Keratinocyte (primary cell): ENCODE data around the gene ANKMY1. TPM values are rescaled to one million over a fixed set of nuclear protein-coding genes. Genes with fewer than 3 reads are reported as not detected.

Source experiments
- DNase-seq: peaks from one replicate; pipeline ENCODE4 v3.0.0-alpha.2; 2011; ENCODE audit warnings: low read depth, missing footprints, low spot score
- FAIRE-seq: peaks from 2 replicates; lab custom pipeline; 2011; peaks lifted over from hg19 to GRCh38; lab: Jason Lieb, UNC
- H2AFZ ChIP-seq: 2 replicates; pipeline ENCODE4 v1.6.0; 2012; ENCODE audit warnings: low read length, control low read depth, inconsistent platforms; ENCODE audit not compliant: control insufficient read depth
- H3K27ac ChIP-seq: 2 replicates; pipeline ENCODE4 v1.5.1; 2011; ENCODE audit warnings: low read length; ENCODE audit not compliant: control insufficient read depth, insufficient read depth
- H3K27me3 ChIP-seq: 3 replicates; pipeline ENCODE4 v1.6.0; 2011; ENCODE audit warnings: low read length; ENCODE audit not compliant: control insufficient read depth, insufficient read depth; ENCODE audit errors: extremely low read depth
- H3K36me3 ChIP-seq, 2 experiments: 2 replicates in 1 of 2; 3 replicates in 1 of 2; pipeline ENCODE4 v1.5.1; 2011; ENCODE audit warnings: low read length in 2 of 2, mild to moderate bottlenecking in 1 of 2; ENCODE audit not compliant: control insufficient read depth in 2 of 2, insufficient read depth in 2 of 2; ENCODE audit errors: extremely low read depth in 1 of 2
- H3K4me1 ChIP-seq: 3 replicates; pipeline ENCODE4 v1.5.1; 2011; ENCODE audit warnings: low read length; ENCODE audit not compliant: control insufficient read depth, insufficient read depth; ENCODE audit errors: extremely low read depth
- H3K4me2 ChIP-seq: 3 replicates; pipeline ENCODE4 v1.6.0; 2011; ENCODE audit warnings: low read depth, low read length; ENCODE audit not compliant: control insufficient read depth, insufficient read depth; ENCODE audit errors: extremely low read depth
- H3K4me3 ChIP-seq, 3 experiments: fragments of 200-600 bp in 1 of 3; sonication (generic) in 1 of 3; 2 replicates in 2 of 3; 3 replicates in 1 of 3; pipeline ENCODE4 v1.5.1; 2011 to 2016; ENCODE audit warnings: low read length in 3 of 3, mild to moderate bottlenecking in 3 of 3, control low read depth in 2 of 3, inconsistent platforms in 1 of 3, low read depth in 1 of 3, mixed read lengths in 1 of 3, mixed run types in 1 of 3, moderate library complexity in 1 of 3; ENCODE audit not compliant: control insufficient read depth in 2 of 3, insufficient read depth in 2 of 3; ENCODE audit errors: extremely low read depth in 1 of 3
- H3K79me2 ChIP-seq: 2 replicates; pipeline ENCODE4 v1.6.0; 2012; ENCODE audit warnings: low read length; ENCODE audit not compliant: control insufficient read depth, insufficient read depth
- H3K9ac ChIP-seq: 3 replicates; pipeline ENCODE4 v1.6.0; 2011; ENCODE audit warnings: low read length; ENCODE audit not compliant: control insufficient read depth, insufficient read depth; ENCODE audit errors: extremely low read depth
- H3K9me1 ChIP-seq: 3 replicates; pipeline ENCODE4 v1.6.0; 2011; ENCODE audit warnings: low read length; ENCODE audit not compliant: control insufficient read depth, insufficient read depth; ENCODE audit errors: extremely low read depth
- H3K9me3 ChIP-seq: 2 replicates; pipeline ENCODE4 v1.5.1; 2012; ENCODE audit warnings: low read depth, low read length; ENCODE audit not compliant: control insufficient read depth
- H4K20me1 ChIP-seq: 3 replicates; pipeline ENCODE4 v1.6.0; 2011; ENCODE audit warnings: low read length; ENCODE audit not compliant: control insufficient read depth, insufficient read depth; ENCODE audit errors: extremely low read depth
- EZH2 ChIP-seq: IDR thresholded peaks from one replicate; pipeline ENCODE4 v1.6.1; 2012; ENCODE audit warnings: inconsistent platforms, mild to moderate bottlenecking, low read length, moderate library complexity
- dilution Hi-C: fragments of 300-500 bp; cut with MboI; formaldehyde crosslinking; loops from one replicate; pipeline ENCODE4 v1.7.0; 2020; ENCODE audit warnings: low sequenced_read_pairs; ENCODE audit not compliant: extremely low pct_ligation_motif_present
- polyA plus RNA-seq, 5 experiments: library from polyadenylated mRNA; depleted of rRNA in 3 of 5; stranded (reverse) in 3 of 5; stranded (forward) in 1 of 5; unstranded in 1 of 5; fragments of >200 nt; gene quantifications; 1 replicate in 1 of 5; 2 replicates in 3 of 5; 3 replicates in 1 of 5; pipeline versions ENCODE4 v1.2.1 to v1.2.3, GENCODE V29; 2011 to 2012; ENCODE audit warnings: missing spikeins in 2 of 5, low read depth in 1 of 5, low replicate concordance in 1 of 5
- TF ChIP-seq, protein P1 (sequence below), 3 experiments: IDR thresholded peaks in 1 of 3; conservative IDR thresholded peaks in 1 of 3; optimal IDR thresholded peaks in 1 of 3; 2 replicates in 2 of 3; 3 replicates in 1 of 3; pipeline versions ENCODE3 to v1.5.1; 2011; ENCODE audit warnings: low read length in 3 of 3, mild to moderate bottlenecking in 3 of 3, moderate library complexity in 2 of 3, control low read depth in 1 of 3, inconsistent platforms in 1 of 3; ENCODE audit not compliant: insufficient read depth in 2 of 3; ENCODE audit errors: extremely low read depth in 1 of 3

ANKMY1 gene
- polyA plus RNA-seq, 1 donor (not counting 4 experiments of a cell fraction or from before 2014, with no cell fraction given), result 3.3 TPM

DNA sequence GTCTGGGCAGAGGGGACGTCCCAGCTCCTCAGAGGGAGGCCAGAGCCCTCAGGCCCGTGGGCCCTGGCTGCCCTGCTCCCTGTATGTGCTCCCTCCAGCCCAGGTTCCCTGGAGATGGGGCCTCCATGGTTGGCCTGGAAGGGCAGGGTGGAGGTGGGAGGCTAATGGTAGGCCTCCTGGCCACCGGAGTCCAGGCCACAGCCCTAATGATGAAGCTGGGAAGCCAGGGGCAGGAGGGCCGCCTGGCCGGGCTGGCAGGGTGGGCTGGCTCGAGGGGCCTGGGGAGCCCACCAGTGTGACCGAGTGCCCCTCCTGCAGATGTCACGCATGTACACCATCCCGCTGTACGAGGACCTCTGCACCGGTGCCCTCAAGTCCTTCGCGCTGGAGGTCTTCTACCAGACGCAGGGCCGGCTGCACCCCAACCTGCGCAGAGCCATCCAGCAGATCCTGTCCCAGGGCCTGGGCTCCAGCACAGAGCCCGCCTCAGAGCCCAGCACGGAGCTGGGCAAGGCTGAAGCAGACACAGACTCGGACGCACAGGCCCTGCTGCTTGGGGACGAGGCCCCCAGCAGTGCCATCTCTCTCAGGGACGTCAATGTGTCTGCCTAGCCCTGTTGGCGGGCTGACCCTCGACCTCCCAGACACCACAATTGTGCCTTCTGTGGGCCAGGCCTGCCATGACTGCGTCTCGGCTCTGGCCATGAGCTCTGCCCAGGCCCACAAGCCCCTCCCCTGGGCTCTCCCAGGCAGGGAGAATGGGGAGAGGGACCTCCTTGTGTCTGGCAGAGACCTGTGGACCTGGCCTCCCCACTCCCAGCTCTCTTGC, 19.7 kb upstream of the ANKMY1 start:
- dilution Hi-C loops, result no loop called here
- Histone ChIP-seq H3K9ac (no peak overlapping the region), H2AFZ (no peak overlapping the region), H3K9me3 (no peaks in the 10 kb centered on the region), H3K36me3 (peaks cover 4 to 11% of the 10 kb centered on the region in 2 experiments), H3K27me3 (no peaks in the 10 kb centered on the region), H4K20me1 (peaks cover 17% of the 10 kb centered on the region), H3K9me1 (peaks cover 5% of the 10 kb centered on the region), H3K27ac (no peak overlapping the region), H3K79me2 (peaks cover 4% of the 10 kb centered on the region), H3K4me3 (no peak overlapping the region), H3K4me1 (peaks cover 31% of the 10 kb centered on the region), H3K4me2 (no peak overlapping the region)
- DNase-seq (no peak), FAIRE-seq (no peak)
- no peak for TF ChIP-seq EZH2
- TF ChIP-seq, protein P1, sequence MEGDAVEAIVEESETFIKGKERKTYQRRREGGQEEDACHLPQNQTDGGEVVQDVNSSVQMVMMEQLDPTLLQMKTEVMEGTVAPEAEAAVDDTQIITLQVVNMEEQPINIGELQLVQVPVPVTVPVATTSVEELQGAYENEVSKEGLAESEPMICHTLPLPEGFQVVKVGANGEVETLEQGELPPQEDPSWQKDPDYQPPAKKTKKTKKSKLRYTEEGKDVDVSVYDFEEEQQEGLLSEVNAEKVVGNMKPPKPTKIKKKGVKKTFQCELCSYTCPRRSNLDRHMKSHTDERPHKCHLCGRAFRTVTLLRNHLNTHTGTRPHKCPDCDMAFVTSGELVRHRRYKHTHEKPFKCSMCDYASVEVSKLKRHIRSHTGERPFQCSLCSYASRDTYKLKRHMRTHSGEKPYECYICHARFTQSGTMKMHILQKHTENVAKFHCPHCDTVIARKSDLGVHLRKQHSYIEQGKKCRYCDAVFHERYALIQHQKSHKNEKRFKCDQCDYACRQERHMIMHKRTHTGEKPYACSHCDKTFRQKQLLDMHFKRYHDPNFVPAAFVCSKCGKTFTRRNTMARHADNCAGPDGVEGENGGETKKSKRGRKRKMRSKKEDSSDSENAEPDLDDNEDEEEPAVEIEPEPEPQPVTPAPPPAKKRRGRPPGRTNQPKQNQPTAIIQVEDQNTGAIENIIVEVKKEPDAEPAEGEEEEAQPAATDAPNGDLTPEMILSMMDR (optimal IDR thresholded peaks at IDR 0.05 in 1 of 3, IDR thresholded peaks at IDR 0.05 in 1 of 3, conservative IDR thresholded peaks at IDR 0.05 in 1 of 3; ENCODE audit: extremely low read depth in 1 of 3, insufficient read depth in 2 of 3, low read length in 3 of 3), result no peak

GRCh38 chr2:240576436-240577205, 18.8 kb upstream of the ANKMY1 start:
- no peak for DNase-seq
- H3K36me3 ChIP-seq, result peaks cover 4 to 11% of the 10 kb centered on the region in 2 experiments
- dilution Hi-C loops, result no loop called here

More at GRCh38 chr2:240576436-240577205, 18.8 kb upstream of the ANKMY1 start:
- Histone ChIP-seq H4K20me1 (peaks cover 15% of the 10 kb centered on the region), H3K4me3 (no peak overlapping the region), H3K27ac (no peak overlapping the region), H3K79me2 (peaks cover 2% of the 10 kb centered on the region), H3K9me3 (no peaks in the 10 kb centered on the region), H3K4me2 (no peak overlapping the region), H2AFZ (no peak overlapping the region), H3K9me1 (peaks cover 5% of the 10 kb centered on the region), H3K4me1 (peaks cover 22% of the 10 kb centered on the region), H3K27me3 (no peaks in the 10 kb centered on the region), H3K9ac (no peak overlapping the region)
- no peak for TF ChIP-seq EZH2
- TF ChIP-seq, protein P1 (optimal IDR thresholded peaks at IDR 0.05 in 1 of 3, IDR thresholded peaks at IDR 0.05 in 1 of 3, conservative IDR thresholded peaks at IDR 0.05 in 1 of 3; ENCODE audit: extremely low read depth in 1 of 3, insufficient read depth in 2 of 3, low read length in 3 of 3), result no peak
- FAIRE-seq, result no peak
